HCT116 (cell line): ENCODE results near the gene CDKL5.

Experiments used
- ATF3 ChIP-seq: IDR thresholded peaks from 2 replicates; pipeline ENCODE4 v1.6.1; 2012
- CEBPB ChIP-seq: IDR thresholded peaks from 2 replicates; pipeline ENCODE4 v1.6.1; 2012; ENCODE audit warnings: low read depth
- CTCF ChIP-seq, 3 experiments: fragments of 200-600 bp in 1 of 3; sonication (generic) in 1 of 3; IDR thresholded peaks in 2 of 3; conservative IDR thresholded peaks in 1 of 3; 2 replicates each; pipeline ENCODE4 v1.5.1; 2012 to 2017; ENCODE audit warnings: low read depth in 2 of 3, low read length in 2 of 3, antibody characterized with exemption in 1 of 3, borderline replicate concordance in 1 of 3, control low read depth in 1 of 3, mild to moderate bottlenecking in 1 of 3, mixed read lengths in 1 of 3, mixed run types in 1 of 3, moderate library complexity in 1 of 3; ENCODE audit not compliant: insufficient read depth in 1 of 3
- EZH2phosphoT487 ChIP-seq: fragments of 200-600 bp; IDR thresholded peaks from 2 replicates; pipeline ENCODE4 v1.6.1; 2018; ENCODE audit warnings: antibody characterized with exemption, borderline replicate concordance
- SIN3A ChIP-seq: IDR thresholded peaks from 2 replicates; pipeline ENCODE4 v1.6.1; 2012; ENCODE audit warnings: low read depth
- ZFX ChIP-seq: fragments of 450-650 bp; IDR thresholded peaks from 2 replicates; pipeline ENCODE4 v1.6.1; 2017

- TF ChIP-seq CEBPB (no peak), EZH2phosphoT487 (no peak), ZFX (no peak), CTCF (IDR thresholded peaks at IDR 0.05 in 2 of 3, conservative IDR thresholded peaks at IDR 0.05 in 1 of 3; ENCODE audit: borderline replicate concordance in 1 of 3, insufficient read depth in 1 of 3, low read depth in 2 of 3, low read length in 2 of 3) (no peak), SIN3A (no peak), ATF3 (no peak)
Observed at GRCh38 chrX:18643243-18643642, 217.8 kb downstream of the CDKL5 start.
